AG10803 (cell line): ENCODE data around the gene OR8U1.

Experiments
- DNase-seq: peaks from one replicate; pipeline ENCODE4 v3.0.0; 2010; ENCODE audit warnings: low read depth
- H3K4me3 ChIP-seq: 2 replicates; pipeline ENCODE4 v1.5.1; 2011; ENCODE audit warnings: mild to moderate bottlenecking, low read length, control low read depth
- CTCF ChIP-seq: conservative IDR thresholded peaks from 2 replicates; pipeline ENCODE4 v1.5.1; 2011; ENCODE audit warnings: mild to moderate bottlenecking, low read length, control low read depth, inconsistent platforms

The OR8U1 gene

GRCh38 chr11:56375324-56375723 lies at the start of gene OR8U1:
TSS of gene OR8U1 (plus strand) at chr11:56375624. CDS start at chr11:56375624, 0 bp downstream.
- no peak for DNase-seq
- no peak for TF ChIP-seq CTCF
- H3K4me3 ChIP-seq: no peak within 1 kb of the TSS

GRCh38 chr11:56331861-56332491 lies 43.4 kb upstream of the OR8U1 start:
- DNase-seq: no peak
- no peak for TF ChIP-seq CTCF

GRCh38 chr11:56333156-56333555 lies 42.3 kb upstream of the OR8U1 start:
- no peak overlapping the region for H3K4me3 ChIP-seq
- TF ChIP-seq CTCF: no peak
- no peak for DNase-seq

More at GRCh38 chr11:56331861-56332491, 43.4 kb upstream of the OR8U1 start:
- H3K4me3 ChIP-seq: no peak overlapping the region

- no peak overlapping the region for H3K4me3 ChIP-seq
- DNase-seq: no peak
- TF ChIP-seq CTCF: no peak
These were observed 35.1 kb upstream of the OR8U1 start for GRCh38 chr11:56340289-56340688.

GRCh38 chr11:56345739-56346138 lies 29.7 kb upstream of the OR8U1 start, which contains the start of gene OR8K1:
TSS of gene OR8K1 (plus strand) at chr11:56346039. CDS start at chr11:56346039, 0 bp downstream.
- no peak for DNase-seq
- no peak for TF ChIP-seq CTCF
- H3K4me3 ChIP-seq: no peak within 1 kb of the TSS

- no peak for TF ChIP-seq CTCF
- DNase-seq: no peak
These were observed 21.4 kb upstream of the OR8U1 start, which contains the start of gene OR8J1 for GRCh38 chr11:56353991-56354390. TSS of gene OR8J1 (plus strand) at chr11:56354291. CDS start at chr11:56360247, 5,956 bp downstream.

GRCh38 chr11:56380120-56380519 lies 4.7 kb downstream of the OR8U1 start:
- TF ChIP-seq CTCF: no peak
- no peak for DNase-seq
- no peak overlapping the region for H3K4me3 ChIP-seq

More at GRCh38 chr11:56353991-56354390, 21.4 kb upstream of the OR8U1 start, which contains the start of gene OR8J1:
- no peak within 1 kb of the TSS for H3K4me3 ChIP-seq
